ENCODE measurements around the gene ASMTL.
A peak's percentile ranks its signal among the peaks of the same experiment; 100 is the strongest.
"Not testable (repeated sequence)": the region's sequence is repeated elsewhere in the genome, so short reads cannot be mapped to it uniquely, and the experiment has no call there.

ASMTL gene

DNA sequence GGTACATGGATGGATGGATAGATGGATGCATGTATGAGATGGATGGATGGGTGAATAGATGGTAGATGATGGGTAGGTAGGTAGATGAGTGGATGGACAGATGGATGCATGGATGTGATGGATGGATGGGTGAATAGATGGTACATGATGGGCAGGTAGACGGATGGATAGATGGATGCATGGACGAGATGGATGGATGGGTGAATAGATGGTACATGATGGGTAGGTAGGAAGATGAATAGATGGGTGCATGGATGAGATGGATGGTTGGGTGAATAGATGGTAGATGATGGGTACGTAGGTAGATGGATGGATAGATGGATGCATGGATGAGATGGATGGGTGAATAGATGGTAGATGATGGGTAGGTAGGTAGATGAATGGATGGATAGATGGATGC lies 48.8 kb downstream of the ASMTL start:
- DNase-seq (ENCODE audit: low read depth), result not testable (repeated sequence)

DNA sequence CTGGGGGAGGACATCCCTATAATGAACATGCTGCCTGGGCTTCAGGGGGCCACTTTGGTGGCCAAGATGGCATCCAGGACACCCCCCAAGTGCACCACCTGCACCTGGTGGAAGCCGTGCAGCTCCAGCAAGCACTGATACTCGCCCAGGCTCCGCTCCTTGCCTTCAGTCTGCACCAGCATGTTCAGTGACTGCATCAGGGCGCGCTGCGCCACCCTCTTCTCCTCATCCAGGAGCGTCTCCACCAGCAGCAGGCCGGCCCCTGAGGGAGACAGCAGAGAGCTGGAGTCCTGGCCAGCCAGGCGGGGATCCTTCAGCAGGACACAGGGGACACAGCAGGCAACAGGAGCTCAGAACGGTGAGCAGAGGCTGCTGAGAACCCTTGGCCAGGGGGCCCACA lies 49.5 kb downstream of the ASMTL start:
- DNase-seq (ENCODE audit: low read depth), result no peak

DNA sequence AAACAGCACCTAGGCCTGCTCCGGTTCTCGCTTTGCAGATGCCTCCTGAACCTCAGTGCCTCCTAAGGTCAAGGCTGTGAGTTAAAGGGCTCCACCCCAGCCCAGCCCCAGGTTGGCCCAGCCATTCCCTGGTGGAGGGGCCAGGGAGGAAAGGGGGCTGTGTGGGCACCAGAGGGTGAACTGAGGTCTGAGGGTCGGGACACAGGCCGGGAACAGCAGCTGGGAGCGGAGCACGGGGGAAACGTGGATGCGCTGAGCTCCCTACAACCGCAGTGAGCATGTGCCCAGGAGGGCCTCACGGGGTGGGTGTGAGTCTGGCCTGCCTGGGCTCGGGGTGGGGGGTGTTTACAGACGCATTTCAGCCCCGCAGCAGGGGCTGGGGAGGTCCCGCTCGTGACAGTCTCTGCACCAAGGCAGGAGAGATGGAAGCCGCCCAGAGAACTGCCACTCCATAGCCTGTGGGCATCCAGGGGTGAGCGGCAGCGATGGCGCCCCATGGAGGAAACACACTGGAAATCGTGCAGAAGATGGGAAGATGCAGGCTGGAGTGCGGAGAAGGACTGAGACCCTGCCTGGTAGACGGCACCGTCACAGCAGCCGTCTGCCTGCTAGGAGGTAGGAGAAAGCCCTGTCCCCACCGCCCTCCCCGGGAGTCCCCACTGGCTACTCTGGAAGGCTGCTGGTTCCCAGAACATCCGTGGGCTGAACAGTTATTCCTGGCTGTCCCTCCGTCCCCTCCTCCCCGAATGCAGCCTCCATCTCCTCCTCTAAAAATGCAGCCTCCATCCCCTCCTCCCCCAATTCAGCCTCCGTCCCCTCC lies 50.9 kb downstream of the ASMTL start:
- DNase-seq (ENCODE audit: low read depth), result no peak

- DNase-seq (ENCODE audit: low read depth), result no peak
Measured at GRCh38 chrX:1400742-1401471, 51.8 kb downstream of the ASMTL start.

- DNase-seq (ENCODE audit: low read depth), result no peak
Measured at GRCh38 chrX:1400049-1400448, 52.7 kb downstream of the ASMTL start.

GRCh38 chrX:1398431-1399340 lies 54.0 kb downstream of the ASMTL start:
- DNase-seq (ENCODE audit: low read depth), result no peak

DNA sequence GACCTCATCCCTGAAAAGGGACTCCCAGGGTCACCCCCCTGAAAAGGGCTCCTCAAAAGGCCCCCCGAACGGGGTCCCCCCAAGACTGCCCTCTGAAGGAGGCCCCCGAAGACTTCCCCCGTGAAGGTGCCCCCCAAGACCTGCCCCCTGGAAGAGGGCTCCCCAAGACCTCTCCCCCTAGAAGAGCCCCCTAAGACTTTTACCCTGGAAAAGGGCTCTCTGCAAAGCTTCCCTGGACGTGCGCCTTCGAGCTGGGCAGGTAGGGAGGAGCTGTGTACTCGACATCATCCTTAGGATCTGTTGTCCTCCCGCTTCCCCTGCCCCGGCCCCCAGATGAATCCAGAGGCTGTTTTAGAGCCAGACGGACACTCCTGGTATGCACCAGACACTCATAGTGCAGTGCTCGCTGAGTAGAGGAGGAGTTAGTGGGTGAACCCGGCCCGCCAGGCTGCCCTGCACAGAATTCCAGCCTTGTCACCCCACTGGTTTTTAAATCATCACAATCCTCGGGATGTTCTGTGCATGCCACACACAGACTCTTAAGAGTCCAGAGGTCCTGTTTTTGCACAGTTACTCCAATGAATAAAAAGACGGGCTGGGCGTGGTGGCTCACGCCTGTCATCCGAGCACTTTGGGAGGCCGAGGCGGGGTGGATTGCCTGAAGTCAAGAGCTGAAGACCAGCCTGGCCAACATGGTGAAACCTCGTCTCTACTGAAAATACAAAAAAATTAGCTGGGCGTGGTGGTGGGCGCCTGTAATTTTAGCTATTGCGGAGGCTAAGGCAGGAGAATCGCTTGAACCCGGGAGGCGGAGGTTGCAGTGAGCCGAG lies 55.1 kb downstream of the ASMTL start:
- DNase-seq (ENCODE audit: low read depth), result no peak

DNA sequence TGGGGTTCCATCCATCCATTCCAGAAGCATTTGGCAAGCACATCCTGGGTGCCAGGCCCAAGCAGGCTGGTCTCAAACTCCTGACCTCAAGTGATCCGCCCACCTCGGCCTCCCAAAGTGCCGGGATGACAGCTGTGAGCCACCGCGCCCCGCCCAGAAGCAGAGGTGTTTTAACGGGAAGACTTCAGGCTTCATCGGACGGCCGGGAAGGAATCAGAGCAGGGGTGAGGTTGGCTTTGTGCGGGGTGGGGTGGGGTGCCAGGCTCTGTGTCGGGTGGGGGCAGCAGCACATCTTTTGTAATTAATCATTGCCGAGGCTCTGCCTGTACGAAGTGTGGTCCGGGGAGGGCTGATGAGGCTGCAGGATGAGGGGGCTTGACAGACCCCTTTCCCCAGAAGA lies 55.7 kb downstream of the ASMTL start:
- no peak for DNase-seq (ENCODE audit: low read depth)

DNA sequence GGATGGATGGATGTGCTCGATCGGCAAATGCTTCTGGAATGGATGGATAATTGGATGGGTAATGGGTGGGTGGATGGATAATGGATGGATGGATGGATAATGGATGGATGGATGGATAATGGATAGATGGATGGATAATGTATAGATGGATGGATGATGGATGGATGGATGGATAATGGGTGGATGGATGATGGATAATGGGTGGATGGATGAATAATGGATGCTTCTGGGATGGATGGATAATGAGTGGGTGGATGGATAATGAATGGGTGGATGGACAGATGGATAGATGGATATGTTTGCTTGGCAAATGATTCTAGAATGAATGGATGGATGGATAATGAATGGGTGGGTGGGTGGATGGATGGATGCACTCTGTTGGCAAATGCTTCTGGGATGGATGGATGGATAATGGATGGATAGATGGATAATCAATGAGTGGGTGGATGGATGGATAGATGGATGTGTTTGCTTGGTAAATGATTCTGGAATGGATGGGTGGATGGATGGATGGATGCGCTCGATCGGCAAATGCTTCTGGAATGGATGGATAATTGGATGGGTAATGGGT lies 57.0 kb downstream of the ASMTL start:
- no peak for DNase-seq (ENCODE audit: low read depth)

DNA sequence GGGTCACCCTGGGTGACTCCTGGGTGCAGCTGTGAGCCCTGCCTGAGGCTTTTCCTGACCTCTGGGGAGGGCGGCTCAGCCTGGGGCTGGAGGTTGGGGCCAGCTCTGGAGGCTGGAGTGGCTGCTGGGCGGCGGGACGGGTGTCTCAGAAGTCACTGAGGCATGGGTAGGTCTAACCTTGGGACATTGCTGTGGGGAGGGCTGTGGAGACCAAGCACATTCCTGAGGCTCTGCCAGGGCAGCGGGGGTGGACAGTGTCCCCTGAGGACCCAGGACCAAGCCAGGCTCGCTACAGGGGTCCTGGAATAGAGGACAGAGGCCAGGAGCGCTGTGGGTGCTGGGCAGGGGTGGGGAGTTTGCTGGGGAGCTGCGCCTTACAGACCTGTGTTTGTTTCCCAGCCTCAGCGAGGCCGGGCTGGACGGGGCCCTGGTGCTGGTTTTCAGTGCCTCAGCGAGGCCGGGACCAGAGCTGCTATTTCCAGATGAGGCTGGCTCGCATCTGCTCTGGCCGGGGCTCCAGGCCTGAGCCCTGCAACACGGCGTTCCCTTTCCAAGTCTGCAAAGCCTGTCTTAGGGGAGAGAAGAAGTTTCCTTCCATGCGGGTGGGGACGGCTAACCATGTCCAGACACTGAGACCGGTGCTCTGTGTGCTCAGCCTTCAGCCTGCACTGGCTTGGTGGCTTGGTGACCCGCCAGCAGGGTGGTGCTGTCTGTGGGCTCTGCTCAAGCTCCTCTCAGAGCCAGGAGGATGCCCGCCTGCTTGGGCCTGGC lies 57.8 kb downstream of the ASMTL start:
- DNase-seq (ENCODE audit: low read depth), result no peak

GRCh38 chrX:1393871-1394615 lies 58.7 kb downstream of the ASMTL start:
- DNase-seq (ENCODE audit: low read depth), result no peak

DNA sequence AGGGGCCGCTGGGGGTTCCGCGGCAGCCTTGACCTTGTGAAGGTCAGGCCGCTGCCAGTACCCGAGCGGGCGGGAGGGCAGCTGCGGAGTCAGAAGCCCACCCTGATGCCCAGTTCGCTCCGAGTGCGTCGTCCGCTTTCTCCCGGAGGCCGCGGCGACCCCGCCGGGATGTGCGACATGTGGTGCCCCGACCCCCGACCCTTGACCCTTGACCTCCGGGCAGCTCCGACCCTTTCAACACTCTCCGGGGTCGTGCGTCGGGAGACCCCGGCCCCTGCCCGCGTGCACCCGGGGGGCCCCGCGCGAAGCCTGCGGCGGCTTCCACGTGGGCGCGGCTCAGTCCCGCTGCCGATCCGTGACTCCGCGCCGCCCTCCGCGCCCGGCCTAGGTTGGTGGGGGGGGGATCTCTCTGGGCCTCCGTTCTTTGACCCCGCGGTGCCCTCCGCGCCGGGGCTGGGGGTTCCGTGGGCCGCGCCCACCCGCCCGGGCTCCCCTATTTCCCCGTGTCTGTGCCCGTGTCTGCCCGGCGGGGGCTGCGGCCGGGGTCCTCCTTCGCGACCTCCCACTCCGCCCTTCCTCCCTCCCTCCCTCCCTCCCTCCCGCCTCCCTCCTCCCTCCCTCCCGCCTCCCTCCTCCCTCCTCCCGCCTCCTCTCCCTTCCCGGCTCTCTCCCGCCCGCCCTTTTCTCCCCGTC lies 60.2 kb downstream of the ASMTL start:
- DNase-seq (ENCODE audit: low read depth), result peak; percentile 37

GRCh38 chrX:1391707-1392375 lies 60.9 kb downstream of the ASMTL start, which contains the start of gene SLC25A6:
SLC25A6 (minus strand) TSS chrX:1392113; CDS start chrX:1392009, 104 bp downstream.
- peak; percentile 99 for DNase-seq (ENCODE audit: low read depth)

- peak; percentile 92 for DNase-seq (ENCODE audit: low read depth)
Measured at GRCh38 chrX:1391370-1391706, 61.4 kb downstream of the ASMTL start.

GRCh38 chrX:1390621-1391369 lies 61.9 kb downstream of the ASMTL start:
- no peak for DNase-seq (ENCODE audit: low read depth)

GRCh38 chrX:1389993-1390285 lies 62.8 kb downstream of the ASMTL start:
- DNase-seq (ENCODE audit: low read depth), result no peak

- no peak for DNase-seq (ENCODE audit: low read depth)
Measured at GRCh38 chrX:1389181-1389992, 63.3 kb downstream of the ASMTL start.

Measured in activated T-cell treated with anti-CD3 and anti-CD28 coated beads for 24 hours (primary cell).